CD14-positive monocyte (primary cell): ENCODE results near the gene MARVELD2. TPM values are rescaled to one million over a fixed set of nuclear protein-coding genes. Genes with fewer than 3 reads are reported as not detected.
"Not testable (repeated sequence)": the region's sequence is repeated elsewhere in the genome, so short reads cannot be mapped to it uniquely, and the experiment has no call there.

Experiments
- DNase-seq, 3 donors: peaks; one replicate each; pipeline ENCODE4 v3.0.0-alpha.2; 2011 to 2022
- H2AFZ ChIP-seq: 2 replicates; pipeline ENCODE4 v1.6.0; 2012; ENCODE audit warnings: mild to moderate bottlenecking, low read depth, low read length, inconsistent platforms; ENCODE audit not compliant: insufficient read depth, poor library complexity, severe bottlenecking
- H3K27ac ChIP-seq, 2 donors: 1 replicate in 1 of 2; 2 replicates in 1 of 2; pipeline ENCODE4 v1.5.1; 2012 to 2013; ENCODE audit warnings: low read length in 2 of 2, control low read depth in 1 of 2, inconsistent platforms in 1 of 2, low read depth in 1 of 2, mild to moderate bottlenecking in 1 of 2
- H3K27me3 ChIP-seq, 2 donors: one replicate each; pipeline versions ENCODE4 v1.6.0 to v1.6.1; 2011 to 2013; ENCODE audit warnings: low read length in 2 of 2; ENCODE audit not compliant: control insufficient read depth in 2 of 2, insufficient read depth in 2 of 2
- H3K36me3 ChIP-seq, 2 donors: replicated peaks in 1 of 2; 1 replicate in 1 of 2; 2 replicates in 1 of 2; pipeline versions ENCODE4 v1.5.1 to v1.6.1; 2012 to 2013; ENCODE audit warnings: low read length in 2 of 2, control low read depth in 1 of 2, inconsistent platforms in 1 of 2, mild to moderate bottlenecking in 1 of 2; ENCODE audit not compliant: insufficient read depth in 2 of 2, control insufficient read depth in 1 of 2
- H3K4me1 ChIP-seq, 2 donors: 1 replicate in 1 of 2; 2 replicates in 1 of 2; pipeline versions ENCODE4 v1.5.1 to v1.6.1; 2012 to 2013; ENCODE audit warnings: low read length in 2 of 2, control low read depth in 1 of 2, inconsistent platforms in 1 of 2, mild to moderate bottlenecking in 1 of 2, moderate library complexity in 1 of 2; ENCODE audit not compliant: insufficient read depth in 2 of 2, control insufficient read depth in 1 of 2
- H3K4me2 ChIP-seq: replicated peaks from 2 replicates; pipeline ENCODE3; 2012; ENCODE audit warnings: low read length, moderate library complexity, mild to moderate bottlenecking; ENCODE audit not compliant: poor library complexity, severe bottlenecking; ENCODE audit errors: extremely low read depth
- H3K4me3 ChIP-seq, 3 experiments: fragments of 200-600 bp in 1 of 3; sonication (generic) in 1 of 3; replicated peaks in 1 of 3; 1 replicate in 2 of 3; 2 replicates in 1 of 3; pipeline ENCODE4 v1.5.1; 2011 to 2013; ENCODE audit warnings: low read length in 3 of 3, mild to moderate bottlenecking in 3 of 3, control low read depth in 2 of 3, low read depth in 2 of 3, inconsistent platforms in 1 of 3, moderate library complexity in 1 of 3
- H3K79me2 ChIP-seq: 2 replicates; pipeline ENCODE4 v1.6.0; 2012; ENCODE audit warnings: mild to moderate bottlenecking, control low read depth, inconsistent platforms, low read length, moderate library complexity; ENCODE audit not compliant: insufficient read depth
- H3K9ac ChIP-seq: 2 replicates; pipeline ENCODE4 v1.6.0; 2017; ENCODE audit warnings: low read length, mild to moderate bottlenecking; ENCODE audit not compliant: insufficient read depth, poor library complexity, severe bottlenecking
- H3K9me3 ChIP-seq, 2 donors: replicated peaks in 1 of 2; 1 replicate in 1 of 2; 2 replicates in 1 of 2; pipeline versions ENCODE4 v1.5.1 to v1.6.1; 2012 to 2013; ENCODE audit warnings: low read length in 2 of 2, control low read depth in 1 of 2; ENCODE audit not compliant: control insufficient read depth in 1 of 2, insufficient read depth in 1 of 2
- H4K20me1 ChIP-seq: 2 replicates; pipeline ENCODE4 v1.6.0; 2012; ENCODE audit warnings: mild to moderate bottlenecking, low read length, control low read depth, moderate library complexity; ENCODE audit not compliant: insufficient read depth
- H3K27ac Mint-ChIP-seq, 7 donors: one replicate each; pipeline ENCODE4 v1.8.0; 2020; ENCODE audit warnings: mild to moderate bottlenecking in 7 of 7, mixed read lengths in 7 of 7, moderate library complexity in 6 of 7, inconsistent platforms in 2 of 7
- H3K27me3 Mint-ChIP-seq, 3 donors: one replicate each; pipeline ENCODE4 v1.8.0; 2021 to 2022; ENCODE audit warnings: low read depth in 3 of 3, mild to moderate bottlenecking in 3 of 3, mixed read lengths in 3 of 3, moderate library complexity in 3 of 3, inconsistent platforms in 1 of 3
- H3K36me3 Mint-ChIP-seq, 2 donors: one replicate each; pipeline ENCODE4 v1.8.0; 2020; ENCODE audit warnings: mixed read lengths in 2 of 2, inconsistent platforms in 1 of 2, mild to moderate bottlenecking in 1 of 2
- H3K4me1 Mint-ChIP-seq: one replicate; pipeline ENCODE4 v1.8.0; 2020; ENCODE audit warnings: mild to moderate bottlenecking, mixed read lengths
- H3K4me3 Mint-ChIP-seq, 2 donors: one replicate each; pipeline ENCODE4 v1.8.0; 2020; ENCODE audit warnings: mild to moderate bottlenecking in 2 of 2, mixed read lengths in 2 of 2, moderate library complexity in 1 of 2
- H3K9me3 Mint-ChIP-seq, 7 donors: one replicate each; pipeline ENCODE4 v1.8.0; 2020 to 2022; ENCODE audit warnings: mixed read lengths in 7 of 7, mild to moderate bottlenecking in 6 of 7, moderate library complexity in 6 of 7, inconsistent platforms in 2 of 7
- CTCF ChIP-seq: fragments of 200-600 bp; IDR thresholded peaks from one replicate; pipeline ENCODE4 v1.8.0; 2022; ENCODE audit warnings: antibody characterized with exemption, mild to moderate bottlenecking
- WGBS: methylation state at CpG from one replicate; pipeline ENCODE4 v1.1.5; 2013; ENCODE audit warnings: missing lambda C conversion rate; ENCODE audit not compliant: insufficient coverage; 5-methylcytosine and 5-hydroxymethylcytosine counted together
- intact Hi-C, 2 donors: fragments of 100-400 bp; cut with micrococcal nuclease; formaldehyde crosslinking; loops; one replicate each; pipeline versions ENCODE4 v1.15.0 to v1.15.1; 2023
- polyA plus RNA-seq, 3 donors: library from polyadenylated mRNA; depleted of rRNA in 1 of 3; unstranded in 2 of 3; stranded (reverse) in 1 of 3; fragments of 300-500 nt in 2 of 3; fragments of >200 nt in 1 of 3; fragmentation: Illumina TruSeq in 2 of 3; gene quantifications; 1 replicate in 2 of 3; 2 replicates in 1 of 3; pipeline ENCODE4 v1.2.3, GENCODE V29; 2012 to 2021

MARVELD2 gene
- polyA plus RNA-seq, 3 donors: 0.15 TPM; not detected in 2

GRCh38 chr5:69431424-69432303, 16.7 kb downstream of the MARVELD2 start:
- TF ChIP-seq CTCF: no peak
- DNase-seq: no peak
- peaks cover 0 to 1% (median 0%) of the 10 kb centered on the region in 7 donors for H3K9me3 Mint-ChIP-seq
- no peak overlapping the region for H3K4me3 ChIP-seq
- H4K20me1 ChIP-seq: no peaks in the 10 kb centered on the region
- H2AFZ ChIP-seq: no peak overlapping the region
- no peaks in the 10 kb centered on the region for H3K9me3 ChIP-seq
- no peaks in the 10 kb centered on the region for H3K4me1 ChIP-seq
- intact Hi-C loops: no loop called here
- no peak overlapping the region for H3K9ac ChIP-seq
- peaks cover 0 to 3% (median 2%) of the 10 kb centered on the region in 3 donors for H3K27me3 Mint-ChIP-seq
- no peaks in the 10 kb centered on the region for H3K79me2 ChIP-seq
- H3K27ac ChIP-seq: no peak overlapping the region
- H3K36me3 Mint-ChIP-seq: no peaks in the 10 kb centered on the region
- H3K36me3 ChIP-seq: no peaks in the 10 kb centered on the region
- peaks cover 2% of the 10 kb centered on the region for H3K4me1 Mint-ChIP-seq
- WGBS: 93% methylated on average over 5 of the region's 11 CpGs
- H3K4me2 ChIP-seq: no peak overlapping the region
- H3K4me3 Mint-ChIP-seq: no peak overlapping the region
- peak overlapping the region in 1 of 7 donors; percentile 69 for H3K27ac Mint-ChIP-seq
- H3K27me3 ChIP-seq: no peaks in the 10 kb centered on the region

GRCh38 chr5:69432412-69433206, 17.7 kb downstream of the MARVELD2 start:
- Mint-ChIP-seq H3K27ac (no peak overlapping the region), H3K36me3 (no peaks in the 10 kb centered on the region), H3K4me3 (no peak overlapping the region), H3K4me1 (peaks cover 2% of the 10 kb centered on the region), H3K9me3 (peaks cover 0 to 2% (median 0%) of the 10 kb centered on the region in 7 donors), H3K27me3 (peaks cover 0 to 3% (median 2%) of the 10 kb centered on the region in 3 donors)
- H3K27me3 ChIP-seq: no peaks in the 10 kb centered on the region
- no peak overlapping the region for H3K4me2 ChIP-seq
- H2AFZ ChIP-seq: no peak overlapping the region
- intact Hi-C loops: no loop called here
- TF ChIP-seq CTCF: no peak
- DNase-seq: no peak
- no peaks in the 10 kb centered on the region for H4K20me1 ChIP-seq
- H3K27ac ChIP-seq: no peak overlapping the region
- no peaks in the 10 kb centered on the region for H3K4me1 ChIP-seq
- no peaks in the 10 kb centered on the region for H3K36me3 ChIP-seq
- no peaks in the 10 kb centered on the region for H3K9me3 ChIP-seq
- no peak overlapping the region for H3K9ac ChIP-seq
- no peaks in the 10 kb centered on the region for H3K79me2 ChIP-seq
- WGBS: 95% methylated on average over 4 of the region's 8 CpGs
- H3K4me3 ChIP-seq: no peak overlapping the region

GRCh38 chr5:69435276-69435884, 20.5 kb downstream of the MARVELD2 start:
- H3K27me3 Mint-ChIP-seq, H3K27ac Mint-ChIP-seq, H4K20me1 ChIP-seq, H3K4me3 Mint-ChIP-seq, H2AFZ ChIP-seq, H3K27me3 ChIP-seq, DNase-seq, H3K79me2 ChIP-seq, H3K4me1 Mint-ChIP-seq, H3K4me2 ChIP-seq, H3K36me3 ChIP-seq, intact Hi-C loops, H3K9ac ChIP-seq, H3K4me3 ChIP-seq, H3K4me1 ChIP-seq, H3K27ac ChIP-seq, H3K9me3 Mint-ChIP-seq, H3K9me3 ChIP-seq, H3K36me3 Mint-ChIP-seq: not testable (repeated sequence)
- WGBS: 83% methylated on average over 1 of the region's 5 CpGs
